Measurements from ENCODE around the gene SNTB2. TPM values are rescaled to one million over a fixed set of nuclear protein-coding genes. Genes with fewer than 3 reads are reported as not detected.

Gene SNTB2
- total and polyA plus RNA-seq, 2 of the 8 experiments (the other 6 are each of a cell fraction or from before 2014, with no cell fraction given) = 6.0 to 16.1 TPM

DNA sequence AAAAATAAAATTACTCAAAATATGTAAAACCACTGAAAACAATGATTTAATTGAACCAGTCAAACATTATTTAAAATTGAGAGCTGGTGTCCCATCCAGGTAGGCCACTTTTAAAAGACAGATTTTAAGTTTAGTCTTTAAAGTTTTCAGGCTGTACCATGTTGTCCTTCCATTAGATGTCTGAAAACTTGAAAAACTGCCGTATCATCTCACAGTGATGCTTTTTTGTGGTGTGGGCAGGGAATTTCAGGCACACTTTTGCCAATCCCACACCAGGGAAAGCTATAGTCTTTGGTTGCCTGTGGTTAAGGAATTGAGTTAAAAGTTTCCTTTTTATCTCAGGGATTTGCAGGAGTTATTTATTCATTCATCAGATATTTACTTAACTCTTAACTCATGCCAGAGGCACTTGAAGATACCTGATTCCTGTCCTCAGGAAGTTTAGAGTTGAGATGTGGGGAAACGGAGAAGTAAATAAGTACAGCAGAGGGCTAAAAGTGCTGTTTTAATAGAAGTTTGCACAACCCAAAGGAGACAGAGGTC, 3.2 kb downstream of the SNTB2 start:
- Histone ChIP-seq H3K9ac (replicated peaks in 1 of 4; ENCODE audit: extremely low read depth in 1 of 4, low read depth in 3 of 4, low read length in 3 of 4) (no peak overlapping the region), H3K4me2 (ENCODE audit: insufficient read depth in 1 of 2, low read depth in 2 of 2, low read length in 2 of 2) (no peak overlapping the region; a peak in 1 of 4 replicates), H2AK5ac (ENCODE audit: low read depth, low read length) (no peak overlapping the region), H3K27ac (ENCODE audit: low read depth, low read length) (no peak overlapping the region), H3K79me1 (ENCODE audit: low read depth, low read length) (no peaks in the 10 kb centered on the region), H3K23ac (ENCODE audit: insufficient read length) (no peak overlapping the region), H3K27me3 (replicated peaks in 1 of 4; ENCODE audit: control insufficient read depth in 3 of 4, extremely low read depth in 1 of 4, insufficient read depth in 3 of 4, low read length in 3 of 4) (no peaks in the 10 kb centered on the region), H2AFZ (ENCODE audit: low read length) (no peak overlapping the region), H2BK5ac (ENCODE audit: low read depth, low read length) (no peak overlapping the region), H4K8ac (ENCODE audit: extremely low read depth, insufficient read depth, low read length) (no peak overlapping the region), H3K79me2 (ENCODE audit: control insufficient read depth in 1 of 2, insufficient read depth in 2 of 2, low read length in 2 of 2) (peaks cover 0 to 53% of the 10 kb centered on the region in 2 experiments; a peak in 2 of 4 replicates), H2BK20ac (ENCODE audit: low read length) (no peak overlapping the region), H3K18ac (ENCODE audit: extremely low read depth, low read length) (no peak overlapping the region), H3K23me2 (ENCODE audit: low read depth, low read length) (peaks cover 6% of the 10 kb centered on the region), H2BK12ac (ENCODE audit: low read depth, low read length) (no peak overlapping the region), H3K36me3 (ENCODE audit: control insufficient read depth in 2 of 4, insufficient read depth in 4 of 4, low read length in 3 of 4) (no peaks in the 10 kb centered on the region), H3K4me3 (ENCODE audit: extremely low read depth in 1 of 4, insufficient read depth in 2 of 4, low read depth in 3 of 4, low read length in 4 of 4) (no peak overlapping the region), H4K91ac (replicated peaks; ENCODE audit: insufficient read length, low read length) (no peak overlapping the region), H3K4ac (replicated peaks; ENCODE audit: insufficient read length, low read depth, low read length) (no peak overlapping the region), H3K9me3 (ENCODE audit: insufficient read depth in 2 of 2, low read depth in 1 of 2, low read length in 1 of 2) (no peaks in the 10 kb centered on the region), H4K5ac (ENCODE audit: insufficient read length, low read depth, low read length) (no peak overlapping the region), H2BK15ac (ENCODE audit: low read length) (no peak overlapping the region), H3K14ac (ENCODE audit: insufficient read length) (no peak overlapping the region), H2BK120ac (replicated peaks; ENCODE audit: low read depth, low read length) (no peak overlapping the region), H4K20me1 (replicated peaks in 1 of 2; ENCODE audit: control insufficient read depth in 1 of 2, insufficient read depth in 2 of 2, low read length in 2 of 2) (no peaks in the 10 kb centered on the region), H3K56ac (replicated peaks; ENCODE audit: insufficient read length, low read depth, low read length) (no peak overlapping the region), H3K4me1 (replicated peaks in 1 of 4; ENCODE audit: control insufficient read depth in 3 of 4, insufficient read depth in 4 of 4, low read length in 3 of 4) (peaks cover 2 to 7% (median 5%) of the 10 kb centered on the region in 4 experiments; a peak in 4 of 7 replicates)
- CTCF ChIA-PET (ENCODE audit: partially characterized antibody) = interaction anchor here (0.5 to 2.0 kb wide), 3 partner anchors 79 to 563 kb away, joined by 3 to 5 read pairs (median 3); no protein-coding TSS in a partner anchor
- POLR2A ChIA-PET (ENCODE audit: partially characterized antibody) = interaction anchor here (1.3 kb wide), 1 partner anchor 12 kb away, joined by 3 read pairs; no protein-coding TSS in a partner anchor
- no peak for DNase-seq (ENCODE audit: low read depth in 1 of 2, low spot score in 2 of 2)
- 94% methylated on average over 2 of the region's 2 CpGs; no CpG with 5 or more reads in 1 of the 2 experiments for WGBS, 2 experiments (ENCODE audit: extremely low coverage in 1 of 2, insufficient coverage in 1 of 2, insufficient read length in 1 of 2, insufficient replicate concordance in 2 of 2, low coverage in 1 of 2, low lambda C conversion rate in 2 of 2, missing lambda C conversion rate in 1 of 2)
- FAIRE-seq = no peak
- TF ChIP-seq JUND (IDR thresholded peaks at IDR 0.05; ENCODE audit: low read length) (no peak), KDM1A (IDR thresholded peaks at IDR 0.05; ENCODE audit: borderline replicate concordance, low read length) (no peak), POLR2AphosphoS5 (IDR thresholded peaks at IDR 0.05; ENCODE audit: low read depth, low read length) (no peak), BCL11A (IDR thresholded peaks at IDR 0.05; ENCODE audit: low read depth in 2 of 2, low read length in 2 of 2) (no peak), JUN (IDR thresholded peaks at IDR 0.05; ENCODE audit: low read depth, low read length) (no peak), CREB1 (IDR thresholded peaks at IDR 0.05) (no peak), HDAC6 (IDR thresholded peaks at IDR 0.05; ENCODE audit: low read depth, low read length) (no peak), NRF1 (IDR thresholded peaks at IDR 0.05; ENCODE audit: low read depth, low read length) (no peak), CHD1 (IDR thresholded peaks at IDR 0.05; ENCODE audit: low read depth, low read length) (no peak), MAFK (IDR thresholded peaks at IDR 0.05; ENCODE audit: low read depth, low read length) (no peak), CHD2 (IDR thresholded peaks at IDR 0.05; ENCODE audit: low read length) (no peak), SAP30 (IDR thresholded peaks at IDR 0.05; ENCODE audit: insufficient read depth, insufficient replicate concordance, low read length) (no peak), KDM5A (IDR thresholded peaks at IDR 0.05; ENCODE audit: low read length) (no peak), ASH2L (IDR thresholded peaks at IDR 0.05; ENCODE audit: low read length) (no peak), SIRT6 (IDR thresholded peaks at IDR 0.05; ENCODE audit: low read length) (no peak), CEBPB (IDR thresholded peaks at IDR 0.05; ENCODE audit: low read depth, low read length) (no peak)
